HepG2 (cell line): ENCODE results near the gene PLXNC1. TPM values are rescaled to one million over a fixed set of nuclear protein-coding genes. Genes with fewer than 3 reads are reported as not detected.

Experiments
- ATAC-seq: fragments of 200-7000 bp; cut with Tn5 transposase; 3 replicates; pipeline ENCODE4 v1.9.1; 2020; ENCODE audit warnings: mild to moderate bottlenecking, moderate library complexity
- BruUV-seq: library from RNA; stranded (reverse); fragments of 400-500 nt; replicated peaks from 2 replicates; lab custom pipeline; 2021; lab: Mats Ljungman, UMichigan
- CTCF ChIA-PET: fragments of 300-600 bp; formaldehyde crosslinking; extraction: SDS; loops from one replicate; lab custom pipeline; 2021; ENCODE audit warnings: low total read pairs, inconsistent platforms, low intra/inter-chr PET ratio; lab: Yijun Ruan, JAX
- POLR2A ChIA-PET: fragments of 350-600 bp; sonication (Branson Sonifier 250); formaldehyde crosslinking; loops from one replicate; lab custom pipeline; 2020; ENCODE audit warnings: antibody characterized with exemption, inconsistent platforms; lab: Yijun Ruan, JAX
- DNase-seq: peaks from one replicate; pipeline ENCODE4 v3.0.0-alpha.2; 2015; ENCODE audit warnings: low spot score
- FAIRE-seq: peaks from 3 replicates; lab custom pipeline; 2011; peaks lifted over from hg19 to GRCh38; lab: Jason Lieb, UNC
- H2AFZ ChIP-seq: one replicate; pipeline ENCODE4 v1.6.1; 2011; ENCODE audit warnings: low read length, inconsistent platforms
- H3K27ac ChIP-seq: fragments of 300-600 bp; 3 replicates; pipeline ENCODE4 v1.8.0; 2011; ENCODE audit warnings: mixed run types, mild to moderate bottlenecking, mixed read lengths, low read length, inconsistent platforms; ENCODE audit not compliant: insufficient read depth; ENCODE audit errors: extremely low read length
- H3K27me3 ChIP-seq, 2 experiments: fragments of 200-600 bp in 1 of 2; 2 replicates in 1 of 2; 3 replicates in 1 of 2; pipeline versions ENCODE4 v1.6.0 to v1.8.0; 2011; ENCODE audit warnings: low read length in 2 of 2, mild to moderate bottlenecking in 2 of 2, moderate library complexity in 2 of 2, inconsistent platforms in 1 of 2; ENCODE audit not compliant: insufficient read depth in 2 of 2, control insufficient read depth in 1 of 2
- H3K36me3 ChIP-seq, 2 experiments: fragments of 200-600 bp in 1 of 2; replicated peaks in 1 of 2; 2 replicates in 1 of 2; 3 replicates in 1 of 2; pipeline versions ENCODE4 v1.5.1 to v1.8.0; 2011; ENCODE audit warnings: low read length in 2 of 2, inconsistent platforms in 1 of 2; ENCODE audit not compliant: insufficient read depth in 2 of 2, control insufficient read depth in 1 of 2
- H3K4me1 ChIP-seq: 2 replicates; pipeline ENCODE4 v1.5.1; 2012; ENCODE audit warnings: low read length, inconsistent platforms; ENCODE audit not compliant: insufficient read depth
- H3K4me2 ChIP-seq: 2 replicates; pipeline ENCODE4 v1.6.0; 2011; ENCODE audit warnings: low read depth, low read length, inconsistent platforms
- H3K4me3 ChIP-seq, 3 experiments: fragments of 200-600 bp in 1 of 3; sonication (generic), shearing (Covaris generic) in 1 of 3; replicated peaks in 1 of 3; 2 replicates each; pipeline ENCODE4 v1.5.1; 2011 to 2016; ENCODE audit warnings: low read length in 3 of 3, inconsistent platforms in 2 of 3, low read depth in 2 of 3, mild to moderate bottlenecking in 2 of 3, control low read depth in 1 of 3, mixed read lengths in 1 of 3; ENCODE audit not compliant: insufficient read depth in 1 of 3
- H3K79me2 ChIP-seq: one replicate; pipeline ENCODE4 v1.6.1; 2011; ENCODE audit warnings: low read length, inconsistent platforms; ENCODE audit not compliant: insufficient read depth
- H3K9ac ChIP-seq: 2 replicates; pipeline ENCODE4 v1.6.0; 2011; ENCODE audit warnings: mild to moderate bottlenecking, low read depth, low read length, inconsistent platforms; ENCODE audit not compliant: insufficient read depth
- H3K9me3 ChIP-seq: 2 replicates; pipeline ENCODE4 v1.5.1; 2012; ENCODE audit warnings: mild to moderate bottlenecking, low read length
- H4K20me1 ChIP-seq: 2 replicates; pipeline ENCODE4 v1.6.0; 2011; ENCODE audit warnings: inconsistent platforms, mild to moderate bottlenecking, low read length, moderate library complexity; ENCODE audit not compliant: insufficient read depth
- BCL6 ChIP-seq: IDR thresholded peaks from 2 replicates; pipeline ENCODE4 v1.6.1; 2016; ENCODE audit warnings: missing genetic modification reagents, missing compliant biosample characterization
- CBX5 ChIP-seq: sonication (generic); formaldehyde crosslinking; IDR thresholded peaks from 2 replicates; pipeline ENCODE4 v1.4.0; 2020; ENCODE audit warnings: missing genetic modification reagents, borderline replicate concordance
- HOXA7 ChIP-seq: sonication (generic); formaldehyde crosslinking; IDR thresholded peaks from 2 replicates; pipeline ENCODE4 v1.8.1; 2022; ENCODE audit warnings: mild to moderate bottlenecking, missing genetic modification reagents, moderate library complexity
- NCOA5 ChIP-seq: sonication (generic); formaldehyde crosslinking; IDR thresholded peaks from 2 replicates; pipeline ENCODE4 v1.4.0; 2020; ENCODE audit warnings: missing genetic modification reagents
- NFE2L1 ChIP-seq: sonication (generic); formaldehyde crosslinking; IDR thresholded peaks from 2 replicates; pipeline ENCODE4 v1.4.0; 2020; ENCODE audit warnings: missing genetic modification reagents, mild to moderate bottlenecking, borderline replicate concordance
- RARA ChIP-seq: IDR thresholded peaks from 2 replicates; pipeline ENCODE4 v1.6.1; 2016; ENCODE audit warnings: missing genetic modification reagents, missing compliant biosample characterization
- RFXANK ChIP-seq: IDR thresholded peaks from 2 replicates; pipeline ENCODE4 v1.6.1; 2016
- STAG1 ChIP-seq: sonication (generic); formaldehyde crosslinking; IDR thresholded peaks from 2 replicates; pipeline ENCODE4 v1.4.0; 2020; ENCODE audit warnings: missing genetic modification reagents
- WIZ ChIP-seq: sonication (generic); formaldehyde crosslinking; IDR thresholded peaks from 2 replicates; pipeline ENCODE4 v1.5.1; 2020; ENCODE audit warnings: mild to moderate bottlenecking, missing genetic modification reagents
- ZNF232 ChIP-seq: sonication (generic); formaldehyde crosslinking; IDR thresholded peaks from 2 replicates; pipeline ENCODE4 v1.4.0; 2020; ENCODE audit warnings: missing genetic modification reagents, borderline replicate concordance
- ZNF670 ChIP-seq: sonication (generic); formaldehyde crosslinking; IDR thresholded peaks from 2 replicates; pipeline ENCODE4 v1.8.0; 2022; ENCODE audit warnings: mild to moderate bottlenecking, missing genetic modification reagents, borderline replicate concordance
- ZNF713 ChIP-seq: sonication (generic); formaldehyde crosslinking; IDR thresholded peaks from 2 replicates; pipeline ENCODE4 v1.4.0; 2020; ENCODE audit warnings: mild to moderate bottlenecking, missing genetic modification reagents
- ZNF761 ChIP-seq: sonication (generic); formaldehyde crosslinking; conservative IDR thresholded peaks from 2 replicates; pipeline ENCODE4 v1.4.0; 2020; ENCODE audit warnings: mild to moderate bottlenecking, missing genetic modification reagents
- WGBS: methylation state at CpG from one replicate; pipeline ENCODE4 v1.1.6; 2017; ENCODE audit warnings: low lambda C conversion rate; 5-methylcytosine and 5-hydroxymethylcytosine counted together
- in situ Hi-C: cut with HindIII; loops from 2 replicates; pipeline ENCODE4 v1.10.0; 2017; ENCODE audit warnings: low pct_unique_long_range_greater_than_20kb; ENCODE audit not compliant: extremely low pct_ligation_motif_present
- intact Hi-C: fragments of 100-400 bp; cut with micrococcal nuclease; formaldehyde crosslinking; loops from one replicate; pipeline ENCODE4 v1.10.0; 2022; ENCODE audit not compliant: unreplicated experiment
- polyA plus RNA-seq, 8 experiments: library from polyadenylated mRNA; depleted of rRNA in 3 of 8; stranded (reverse) in 7 of 8; unstranded in 1 of 8; fragments of >200 nt; fragmentation: Illumina TruSeq in 4 of 8; extraction: Trizol in 4 of 8; gene quantifications; 2 replicates each; pipeline versions ENCODE4 v1.2.1 to v1.2.3, GENCODE V29; 2011 to 2016; ENCODE audit warnings: low read depth in 4 of 8, missing spikeins in 1 of 8, mixed read lengths in 1 of 8; ENCODE audit not compliant: insufficient read depth in 1 of 8
- total RNA-seq, 5 experiments: library from RNA; depleted of rRNA; stranded (reverse); fragments of >200 nt; fragmentation: Illumina TruSeq; extraction: Trizol; gene quantifications; 2 replicates each; pipeline ENCODE4 v1.2.3, GENCODE V29; 2016; ENCODE audit warnings: low read depth in 1 of 5

PLXNC1 gene
- total and polyA plus RNA-seq, 2 of the 13 experiments (the other 11 are each of a cell fraction or from before 2014, with no cell fraction given), result 6.6 to 11.2 TPM

- TF ChIP-seq STAG1 (CRISPR knock-in tag), result no peak
Measured at GRCh38 chr12:94116191-94116590, 32.2 kb upstream of the PLXNC1 start (continued).

- no peaks in the 10 kb centered on the region for H3K79me2 ChIP-seq
- no peaks in the 10 kb centered on the region for H3K4me1 ChIP-seq
- no peaks in the 10 kb centered on the region; a peak in 2 of 5 replicates for H3K27me3 ChIP-seq
- no peak for FAIRE-seq
- intact Hi-C loops, result no loop called here
- no peaks in the 10 kb centered on the region for H3K36me3 ChIP-seq
- H3K4me2 ChIP-seq, result no peak overlapping the region
- no TSS peak for BruUV-seq
- DNase-seq, result no peak
- CTCF ChIA-PET, result no interaction called here
- ATAC-seq, result no peak
- no peaks in the 10 kb centered on the region for H4K20me1 ChIP-seq
- H3K27ac ChIP-seq, result no peak overlapping the region
- no peak overlapping the region for H2AFZ ChIP-seq
- 21% methylated on average over 3 of the region's 3 CpGs for WGBS
- H3K9ac ChIP-seq, result no peak overlapping the region
- in situ Hi-C loops, result no loop called here
- H3K9me3 ChIP-seq, result no peaks in the 10 kb centered on the region
- no peak for TF ChIP-seq NFE2L1 (CRISPR knock-in tag)
- no peak overlapping the region for H3K4me3 ChIP-seq
- POLR2A ChIA-PET, result no interaction called here
Measured at GRCh38 chr12:94121886-94122285, 26.5 kb upstream of the PLXNC1 start.

- 18% methylated on average over 3 of the region's 3 CpGs for WGBS
- H3K79me2 ChIP-seq, result no peaks in the 10 kb centered on the region
- H2AFZ ChIP-seq, result no peak overlapping the region
- TF ChIP-seq RARA (CRISPR knock-in tag) (no peak), ZNF713 (CRISPR knock-in tag) (no peak), RFXANK (CRISPR knock-in tag) (no peak), HOXA7 (CRISPR knock-in tag) (no peak), ZNF232 (no peak), BCL6 (CRISPR knock-in tag) (no peak), CBX5 (no peak), NCOA5 (CRISPR knock-in tag) (no peak), WIZ (CRISPR knock-in tag) (no peak), ZNF670 (CRISPR knock-in tag) (no peak), ZNF761 (CRISPR knock-in tag) (no peak)
- H3K4me3 ChIP-seq, result no peak overlapping the region
- H3K4me1 ChIP-seq, result no peaks in the 10 kb centered on the region
- FAIRE-seq (no peak), ATAC-seq (no peak), DNase-seq (no peak)
- no TSS peak for BruUV-seq
- no peaks in the 10 kb centered on the region for H3K36me3 ChIP-seq
- ChIA-PET POLR2A (no interaction called here), CTCF (no interaction called here)
- H3K27me3 ChIP-seq, result peaks cover 0 to 7% of the 10 kb centered on the region in 2 experiments; a peak in 2 of 5 replicates
- no peak overlapping the region for H3K4me2 ChIP-seq
- H3K27ac ChIP-seq, result no peak overlapping the region
- H3K9me3 ChIP-seq, result no peaks in the 10 kb centered on the region
- H4K20me1 ChIP-seq, result no peaks in the 10 kb centered on the region
- in situ Hi-C loops (no loop called here), intact Hi-C loops (no loop called here)
- H3K9ac ChIP-seq, result no peak overlapping the region
Measured at GRCh38 chr12:94122591-94122990, 25.8 kb upstream of the PLXNC1 start.
